RWPE2 (cell line): Measurements from ENCODE around the gene OTULIN.

ENCODE experiments used
- ATAC-seq: fragments of 200-7000 bp; cut with Tn5 transposase; 3 replicates; pipeline ENCODE4 v1.9.1; 2021; ENCODE audit warnings: low read depth
- DNase-seq: peaks from one replicate; pipeline ENCODE4 v3.0.0-alpha.2; 2020; ENCODE audit warnings: low spot score
- H3K27ac ChIP-seq: fragments of 450-650 bp; 2 replicates; pipeline ENCODE4 v1.5.1; 2017; ENCODE audit warnings: mild to moderate bottlenecking; ENCODE audit not compliant: poor library complexity, severe bottlenecking
- H3K27me3 ChIP-seq: fragments of 250-450 bp; sonication (Bioruptor Pico); 2 replicates; pipeline ENCODE4 v1.5.1; 2021; ENCODE audit warnings: mild to moderate bottlenecking, moderate library complexity; ENCODE audit not compliant: insufficient read depth, poor library complexity, severe bottlenecking
- H3K36me3 ChIP-seq: fragments of 250-450 bp; sonication (Bioruptor Pico); 2 replicates; pipeline ENCODE4 v1.5.1; 2020; ENCODE audit warnings: low read depth, mild to moderate bottlenecking, moderate library complexity
- H3K4me1 ChIP-seq: fragments of 250-450 bp; sonication (Bioruptor Pico); 2 replicates; pipeline ENCODE4 v1.5.1; 2021; ENCODE audit warnings: mild to moderate bottlenecking, moderate library complexity; ENCODE audit not compliant: insufficient read depth, poor library complexity, severe bottlenecking
- H3K4me3 ChIP-seq: fragments of 250-450 bp; sonication (Bioruptor Pico); 2 replicates; pipeline ENCODE4 v1.5.1; 2021; ENCODE audit warnings: mild to moderate bottlenecking, moderate library complexity; ENCODE audit not compliant: severe bottlenecking
- H3K9me3 ChIP-seq: fragments of 250-450 bp; sonication (Bioruptor Pico); 2 replicates; pipeline ENCODE4 v1.5.1; 2021; ENCODE audit warnings: mild to moderate bottlenecking, moderate library complexity; ENCODE audit not compliant: severe bottlenecking
- TF ChIP-seq, protein P1 (sequence below): fragments of 450-650 bp; IDR thresholded peaks from one replicate; pipeline ENCODE4 v1.5.1; 2017; ENCODE audit warnings: mild to moderate bottlenecking, moderate library complexity; ENCODE audit not compliant: poor library complexity, severe bottlenecking

The OTULIN gene

GRCh38 chr5:14681236-14681752 lies 16.8 kb downstream of the OTULIN start:
- TF ChIP-seq, protein P1, sequence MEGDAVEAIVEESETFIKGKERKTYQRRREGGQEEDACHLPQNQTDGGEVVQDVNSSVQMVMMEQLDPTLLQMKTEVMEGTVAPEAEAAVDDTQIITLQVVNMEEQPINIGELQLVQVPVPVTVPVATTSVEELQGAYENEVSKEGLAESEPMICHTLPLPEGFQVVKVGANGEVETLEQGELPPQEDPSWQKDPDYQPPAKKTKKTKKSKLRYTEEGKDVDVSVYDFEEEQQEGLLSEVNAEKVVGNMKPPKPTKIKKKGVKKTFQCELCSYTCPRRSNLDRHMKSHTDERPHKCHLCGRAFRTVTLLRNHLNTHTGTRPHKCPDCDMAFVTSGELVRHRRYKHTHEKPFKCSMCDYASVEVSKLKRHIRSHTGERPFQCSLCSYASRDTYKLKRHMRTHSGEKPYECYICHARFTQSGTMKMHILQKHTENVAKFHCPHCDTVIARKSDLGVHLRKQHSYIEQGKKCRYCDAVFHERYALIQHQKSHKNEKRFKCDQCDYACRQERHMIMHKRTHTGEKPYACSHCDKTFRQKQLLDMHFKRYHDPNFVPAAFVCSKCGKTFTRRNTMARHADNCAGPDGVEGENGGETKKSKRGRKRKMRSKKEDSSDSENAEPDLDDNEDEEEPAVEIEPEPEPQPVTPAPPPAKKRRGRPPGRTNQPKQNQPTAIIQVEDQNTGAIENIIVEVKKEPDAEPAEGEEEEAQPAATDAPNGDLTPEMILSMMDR = no peak

GRCh38 chr5:14683906-14684455 lies 19.5 kb downstream of the OTULIN start:
- no peaks in the 10 kb centered on the region for H3K27me3 ChIP-seq
- H3K4me1 ChIP-seq = peaks cover 13% of the 10 kb centered on the region
- ATAC-seq (no peak), DNase-seq (no peak)
- no peaks in the 10 kb centered on the region for H3K9me3 ChIP-seq
- no peak overlapping the region for H3K27ac ChIP-seq
- TF ChIP-seq, protein P1 = no peak
- H3K36me3 ChIP-seq = peaks cover 88% of the 10 kb centered on the region
- no peak overlapping the region for H3K4me3 ChIP-seq

More at GRCh38 chr5:14681236-14681752, 16.8 kb downstream of the OTULIN start:
- Histone ChIP-seq H3K4me3 (no peak overlapping the region), H3K27me3 (no peaks in the 10 kb centered on the region), H3K9me3 (no peaks in the 10 kb centered on the region), H3K36me3 (peaks cover 81% of the 10 kb centered on the region), H3K27ac (no peak overlapping the region), H3K4me1 (peaks cover 11% of the 10 kb centered on the region)
- DNase-seq (no peak), ATAC-seq (no peak)

- Histone ChIP-seq H3K4me3 (no peak overlapping the region), H3K27ac (no peak overlapping the region), H3K4me1 (peaks cover 13% of the 10 kb centered on the region), H3K36me3 (peaks cover 88% of the 10 kb centered on the region), H3K27me3 (no peaks in the 10 kb centered on the region), H3K9me3 (no peaks in the 10 kb centered on the region)
- TF ChIP-seq, protein P1 = no peak
- ATAC-seq = no peak
- DNase-seq = no peak
Measured at GRCh38 chr5:14684757-14685156, 20.2 kb downstream of the OTULIN start.

- no peaks in the 10 kb centered on the region for H3K27me3 ChIP-seq
- peaks cover 13% of the 10 kb centered on the region for H3K4me1 ChIP-seq
- TF ChIP-seq, protein P1 = peak; percentile 91
- H3K36me3 ChIP-seq = peaks cover 88% of the 10 kb centered on the region
- no peak overlapping the region for H3K4me3 ChIP-seq
- peak; percentile 70 for ATAC-seq
- H3K9me3 ChIP-seq = no peaks in the 10 kb centered on the region
- DNase-seq = no peak
- H3K27ac ChIP-seq = peak overlapping the region; percentile 31
Measured at GRCh38 chr5:14685757-14686156, 21.2 kb downstream of the OTULIN start.

- DNase-seq (no peak), ATAC-seq (peak; percentile 69; the same call in 2 of the 3 replicates)
- Histone ChIP-seq H3K4me1 (peaks cover 13% of the 10 kb centered on the region), H3K9me3 (no peaks in the 10 kb centered on the region), H3K27ac (peak overlapping the region; percentile 31), H3K36me3 (peaks cover 88% of the 10 kb centered on the region), H3K4me3 (no peak overlapping the region), H3K27me3 (no peaks in the 10 kb centered on the region)
- TF ChIP-seq, protein P1 = no peak
Measured at GRCh38 chr5:14686517-14686916, 22.0 kb downstream of the OTULIN start.
